ENCODE results near the gene NANOS2. TPM values are rescaled to one million over a fixed set of nuclear protein-coding genes. Genes with fewer than 3 reads are reported as not detected.

Gene NANOS2
- total and polyA plus RNA-seq, 10 donors = not detected

DNA sequence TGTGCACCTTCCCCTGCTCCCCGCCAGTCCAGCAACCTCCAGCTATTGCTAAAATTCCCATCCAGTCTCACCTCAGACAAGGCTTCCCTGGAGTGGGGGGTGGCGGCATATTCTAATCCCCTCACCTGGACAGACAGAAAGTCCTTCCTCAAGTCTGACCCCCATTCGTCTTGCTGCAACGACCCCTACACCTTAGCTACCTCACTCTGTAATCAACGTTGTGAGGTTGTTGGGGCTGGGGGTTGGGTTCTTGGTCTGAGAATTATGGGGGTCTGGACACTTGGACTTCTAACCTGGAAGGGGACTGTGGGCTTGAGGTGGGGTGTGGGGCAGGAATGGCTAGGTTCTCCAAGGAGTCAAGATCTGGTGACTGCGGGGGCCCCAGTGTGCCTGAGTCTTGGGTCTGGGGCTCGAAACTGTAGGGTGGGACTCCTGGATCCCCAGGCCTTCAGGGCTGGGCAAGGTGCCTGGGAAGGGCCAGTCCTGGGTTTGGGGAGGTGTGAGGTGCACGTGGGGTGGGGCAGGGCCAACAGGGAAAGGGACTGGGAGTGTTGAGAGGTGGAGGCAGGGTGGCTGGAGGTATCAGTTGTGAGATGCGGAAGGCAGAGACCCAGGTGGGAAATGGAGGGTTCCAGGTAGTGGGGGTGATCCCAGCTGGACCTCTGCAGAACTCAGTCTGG lies 49.2 kb downstream of the NANOS2 start:
- Histone ChIP-seq H3K27me3 (replicated peaks in 1 of 7) (peaks cover 0 to 28% (median 14%) of the 10 kb centered on the region in 7 donors), H3K9me3 (no peaks in the 10 kb centered on the region), H3K36me3 (peaks cover 0 to 11% (median 0%) of the 10 kb centered on the region in 6 donors), H3K4me3 (no peak overlapping the region), H3K27ac (no peak overlapping the region), H3K4me1 (peaks cover 25 to 38% (median 37%) of the 10 kb centered on the region in 6 donors)
- intact Hi-C loops (cut with DNase I; ENCODE audit: low total_unique reads) = no loop called here
- TF ChIP-seq POLR2AphosphoS5 (IDR thresholded peaks at IDR 0.05) = no peak
- TF ChIP-seq POLR2A (IDR thresholded peaks at IDR 0.05) = no peak
- TF ChIP-seq, protein P1, sequence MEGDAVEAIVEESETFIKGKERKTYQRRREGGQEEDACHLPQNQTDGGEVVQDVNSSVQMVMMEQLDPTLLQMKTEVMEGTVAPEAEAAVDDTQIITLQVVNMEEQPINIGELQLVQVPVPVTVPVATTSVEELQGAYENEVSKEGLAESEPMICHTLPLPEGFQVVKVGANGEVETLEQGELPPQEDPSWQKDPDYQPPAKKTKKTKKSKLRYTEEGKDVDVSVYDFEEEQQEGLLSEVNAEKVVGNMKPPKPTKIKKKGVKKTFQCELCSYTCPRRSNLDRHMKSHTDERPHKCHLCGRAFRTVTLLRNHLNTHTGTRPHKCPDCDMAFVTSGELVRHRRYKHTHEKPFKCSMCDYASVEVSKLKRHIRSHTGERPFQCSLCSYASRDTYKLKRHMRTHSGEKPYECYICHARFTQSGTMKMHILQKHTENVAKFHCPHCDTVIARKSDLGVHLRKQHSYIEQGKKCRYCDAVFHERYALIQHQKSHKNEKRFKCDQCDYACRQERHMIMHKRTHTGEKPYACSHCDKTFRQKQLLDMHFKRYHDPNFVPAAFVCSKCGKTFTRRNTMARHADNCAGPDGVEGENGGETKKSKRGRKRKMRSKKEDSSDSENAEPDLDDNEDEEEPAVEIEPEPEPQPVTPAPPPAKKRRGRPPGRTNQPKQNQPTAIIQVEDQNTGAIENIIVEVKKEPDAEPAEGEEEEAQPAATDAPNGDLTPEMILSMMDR (IDR thresholded peaks at IDR 0.05 in 8 of 11, conservative IDR thresholded peaks at IDR 0.05 in 3 of 11) = no peak
- DNase-seq = no peak
- WGBS, 5 donors = 73 to 84% (median 78%) methylated on average over 9 of the region's 9 CpGs

DNA sequence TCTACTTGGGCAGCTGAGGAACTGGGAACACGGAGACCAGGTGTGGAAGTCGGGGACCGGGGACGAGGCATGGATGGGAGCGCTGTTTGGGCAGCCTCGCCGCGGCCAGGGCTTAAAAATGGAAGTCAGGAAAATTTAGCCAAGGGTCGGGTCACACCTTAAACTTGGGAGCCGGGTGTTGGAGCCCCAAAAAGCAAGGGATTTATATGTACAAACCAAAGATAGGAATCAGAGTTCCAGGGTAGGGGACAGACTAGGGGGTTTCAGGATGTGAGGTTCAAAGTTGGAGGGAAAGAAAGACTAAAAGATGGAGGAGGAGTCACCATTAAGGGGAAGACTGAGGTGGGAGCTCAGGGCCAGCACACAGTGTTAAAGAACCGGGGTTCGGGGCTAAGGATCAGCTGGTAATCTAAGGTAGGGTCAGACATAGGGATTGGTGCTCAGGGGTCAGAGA lies 49.9 kb downstream of the NANOS2 start:
- DNase-seq = no peak
- intact Hi-C loops (cut with DNase I; ENCODE audit: low total_unique reads) = no loop called here
- 33 to 51% (median 39%) methylated on average over 12 of the region's 12 CpGs for WGBS, 5 donors
- Histone ChIP-seq H3K27me3 (replicated peaks in 1 of 7) (peaks cover 0 to 28% (median 14%) of the 10 kb centered on the region in 7 donors), H3K36me3 (peaks cover 0 to 19% (median 4%) of the 10 kb centered on the region in 6 donors), H3K9me3 (no peaks in the 10 kb centered on the region), H3K4me1 (peaks cover 25 to 45% (median 39%) of the 10 kb centered on the region in 6 donors), H3K4me3 (peak overlapping the region in 2 of 8 donors; percentile 90 to 99), H3K27ac (no peak overlapping the region)
- TF ChIP-seq POLR2A (IDR thresholded peaks at IDR 0.05) = no peak
- TF ChIP-seq, protein P1 (IDR thresholded peaks at IDR 0.05 in 8 of 11, conservative IDR thresholded peaks at IDR 0.05 in 3 of 11) = no peak
- no peak for TF ChIP-seq POLR2AphosphoS5 (IDR thresholded peaks at IDR 0.05)

DNA sequence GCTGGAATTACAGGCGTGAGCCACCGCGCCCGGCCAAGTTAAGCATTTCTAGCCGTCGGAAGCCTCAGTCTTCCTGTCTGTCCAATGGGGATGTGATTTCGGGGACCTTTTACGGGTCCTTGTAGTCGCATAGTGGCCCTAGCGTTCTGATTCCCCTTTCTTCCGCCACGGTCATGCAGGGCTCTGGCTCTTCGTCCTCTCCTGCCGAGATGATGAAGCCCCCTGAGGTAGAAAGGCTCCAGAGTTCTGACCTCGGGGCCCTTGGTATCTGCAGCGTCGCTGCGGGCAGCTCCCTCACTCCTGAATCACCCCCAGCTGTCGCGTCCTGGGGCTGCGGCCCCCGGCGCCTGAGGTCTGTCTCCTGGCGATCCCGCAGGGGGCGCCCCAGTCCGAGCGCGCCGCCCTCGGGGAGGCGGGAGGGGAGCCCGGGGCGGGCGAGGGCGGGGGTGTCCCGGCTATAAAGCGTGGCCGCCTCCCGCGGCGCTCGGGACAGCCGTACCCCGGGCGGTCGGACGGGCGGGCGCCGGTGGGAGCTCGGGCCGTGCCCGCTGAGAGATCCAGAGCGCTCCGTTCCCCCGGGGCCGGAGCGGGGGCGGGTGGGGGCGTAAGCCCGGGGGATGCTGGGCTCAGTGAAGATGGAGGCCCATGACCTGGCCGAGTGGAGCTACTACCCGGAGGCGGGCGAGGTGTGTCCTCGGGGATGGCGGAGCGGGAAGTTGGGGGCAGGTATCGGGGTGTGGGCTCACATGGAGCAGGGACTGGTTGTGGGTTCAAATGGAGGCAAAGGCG lies 50.5 kb downstream of the NANOS2 start, which contains the start of gene FOXA3:
Gene FOXA3 (plus strand): TSS at position 487 of the 789 bp plus-strand sequence. CDS start 131 bp downstream, at position 618.
- 2 to 4% (median 3%) methylated on average over 37 to 71 of the region's 71 CpGs for WGBS, 5 donors
- H3K4me3 ChIP-seq = peak within 1 kb of the TSS; percentile 86 to 99 (median 92)
- intact Hi-C loops (cut with DNase I; ENCODE audit: low total_unique reads) = no loop called here

More for the DNA sequence above, 50.5 kb downstream of the NANOS2 start, which contains the start of gene FOXA3:
- DNase-seq = peak; percentile 90
- peak within 1 kb of the TSS in 4 of 8 donors; percentile 93 to 96 (median 94) for H3K27ac ChIP-seq
- H3K9me3 ChIP-seq = no peaks in the 10 kb centered on the region
- TF ChIP-seq POLR2A (IDR thresholded peaks at IDR 0.05) = no peak
- TF ChIP-seq, protein P1 (IDR thresholded peaks at IDR 0.05 in 8 of 11, conservative IDR thresholded peaks at IDR 0.05 in 3 of 11) = peak in 10 of 11 experiments; percentile 49 to 85 (median 70)
- TF ChIP-seq POLR2AphosphoS5 (IDR thresholded peaks at IDR 0.05) = peak in 2 of 3 donors; percentile 26 to 34
- H3K4me1 ChIP-seq = peaks cover 25 to 49% (median 39%) of the 10 kb centered on the region in 6 donors
- peaks cover 0 to 28% (median 14%) of the 10 kb centered on the region in 7 donors for H3K27me3 ChIP-seq (replicated peaks in 1 of 7)
- peaks cover 0 to 25% (median 10%) of the 10 kb centered on the region in 6 donors for H3K36me3 ChIP-seq

Data from spleen (tissue), 11 donors.